Measurements from ENCODE around the gene COX8A.
"Not testable (repeated sequence)": the region's sequence is repeated elsewhere in the genome, so short reads cannot be mapped to it uniquely, and the experiment has no call there.

Gene COX8A

GRCh38 chr11:63941901-63942300 is 32.5 kb upstream of the COX8A start:
- Histone ChIP-seq H3K27me3 (ENCODE audit: control insufficient read depth in 1 of 2, insufficient read depth in 2 of 2, low read length in 2 of 2) (no peaks in the 10 kb centered on the region), H3K27ac (ENCODE audit: low read depth, low read length) (no peak overlapping the region), H3K9ac (ENCODE audit: low read depth in 1 of 2, low read length in 2 of 2) (no peak overlapping the region), H3K4me1 (ENCODE audit: control insufficient read depth in 1 of 2, insufficient read depth in 2 of 2, low read length in 2 of 2) (peaks cover 53 to 61% of the 10 kb centered on the region in 2 donors), H3K36me3 (ENCODE audit: control insufficient read depth in 1 of 2, insufficient read depth in 2 of 2, low read length in 2 of 2) (peaks cover 4 to 6% of the 10 kb centered on the region in 2 donors), H3K9me3 (ENCODE audit: control insufficient read depth in 1 of 2, low read length in 2 of 2) (no peaks in the 10 kb centered on the region), H3K4me3 (ENCODE audit: low read depth in 1 of 2, low read length in 2 of 2) (no peak overlapping the region)

- Histone ChIP-seq H3K9ac (ENCODE audit: low read depth in 1 of 2, low read length in 2 of 2) (peak overlapping the region in 1 of 2 donors; percentile 13), H3K27me3 (ENCODE audit: control insufficient read depth in 1 of 2, insufficient read depth in 2 of 2, low read length in 2 of 2) (no peaks in the 10 kb centered on the region), H3K4me3 (ENCODE audit: low read depth in 1 of 2, low read length in 2 of 2) (peak overlapping the region in 1 of 2 donors; percentile 6), H3K36me3 (ENCODE audit: control insufficient read depth in 1 of 2, insufficient read depth in 2 of 2, low read length in 2 of 2) (peaks cover 4 to 6% of the 10 kb centered on the region in 2 donors), H3K4me1 (ENCODE audit: control insufficient read depth in 1 of 2, insufficient read depth in 2 of 2, low read length in 2 of 2) (peaks cover 53 to 61% of the 10 kb centered on the region in 2 donors), H3K27ac (ENCODE audit: low read depth, low read length) (no peak overlapping the region), H3K9me3 (ENCODE audit: control insufficient read depth in 1 of 2, low read length in 2 of 2) (no peaks in the 10 kb centered on the region)
Measured at GRCh38 chr11:63942803-63943202, 31.6 kb upstream of the COX8A start.

DNA sequence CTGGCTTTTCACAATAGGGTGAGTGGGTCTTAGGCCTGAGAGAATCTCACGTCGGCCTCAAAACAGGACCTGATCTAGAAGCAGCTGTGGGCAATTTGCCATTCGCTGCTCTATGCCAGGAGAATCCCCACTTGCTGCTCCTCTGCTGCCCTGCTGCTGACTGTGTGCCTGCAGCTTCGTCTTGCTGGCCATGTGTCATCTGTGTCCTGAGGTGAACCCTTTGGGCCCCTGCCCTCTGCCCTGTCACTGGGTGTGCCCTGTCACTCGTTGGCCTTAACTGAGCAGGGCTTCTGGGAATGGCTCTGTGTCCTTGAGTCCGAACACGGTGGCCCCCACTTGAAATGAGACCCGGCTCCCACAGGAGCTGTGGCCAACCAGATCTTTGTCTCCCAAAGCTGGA is 29.4 kb upstream of the COX8A start:
- peaks cover 4 to 12% of the 10 kb centered on the region in 2 donors for H3K36me3 ChIP-seq (ENCODE audit: control insufficient read depth in 1 of 2, insufficient read depth in 2 of 2, low read length in 2 of 2)
- peak overlapping the region in 1 of 2 donors; percentile 60 for H3K9ac ChIP-seq (ENCODE audit: low read depth in 1 of 2, low read length in 2 of 2)
- no peak overlapping the region for H3K4me3 ChIP-seq (ENCODE audit: low read depth in 1 of 2, low read length in 2 of 2)

GRCh38 chr11:63945477-63946163 is 28.8 kb upstream of the COX8A start:
- Histone ChIP-seq H3K9me3 (ENCODE audit: control insufficient read depth in 1 of 2, low read length in 2 of 2) (no peaks in the 10 kb centered on the region), H3K27ac (ENCODE audit: low read depth, low read length) (no peak overlapping the region), H3K27me3 (ENCODE audit: control insufficient read depth in 1 of 2, insufficient read depth in 2 of 2, low read length in 2 of 2) (no peaks in the 10 kb centered on the region), H3K9ac (ENCODE audit: low read depth in 1 of 2, low read length in 2 of 2) (peak overlapping the region; percentile 33 to 60), H3K4me3 (ENCODE audit: low read depth in 1 of 2, low read length in 2 of 2) (peak overlapping the region in 1 of 2 donors; percentile 8), H3K4me1 (ENCODE audit: control insufficient read depth in 1 of 2, insufficient read depth in 2 of 2, low read length in 2 of 2) (peaks cover 43% of the 10 kb centered on the region in 2 donors), H3K36me3 (ENCODE audit: control insufficient read depth in 1 of 2, insufficient read depth in 2 of 2, low read length in 2 of 2) (peaks cover 4 to 12% of the 10 kb centered on the region in 2 donors)

More for the DNA sequence above, 29.4 kb upstream of the COX8A start:
- no peaks in the 10 kb centered on the region for H3K9me3 ChIP-seq (ENCODE audit: control insufficient read depth in 1 of 2, low read length in 2 of 2)
- no peak overlapping the region for H3K27ac ChIP-seq (ENCODE audit: low read depth, low read length)
- H3K27me3 ChIP-seq (ENCODE audit: control insufficient read depth in 1 of 2, insufficient read depth in 2 of 2, low read length in 2 of 2), result no peaks in the 10 kb centered on the region
- peaks cover 49% of the 10 kb centered on the region in 2 donors for H3K4me1 ChIP-seq (ENCODE audit: control insufficient read depth in 1 of 2, insufficient read depth in 2 of 2, low read length in 2 of 2)

DNA sequence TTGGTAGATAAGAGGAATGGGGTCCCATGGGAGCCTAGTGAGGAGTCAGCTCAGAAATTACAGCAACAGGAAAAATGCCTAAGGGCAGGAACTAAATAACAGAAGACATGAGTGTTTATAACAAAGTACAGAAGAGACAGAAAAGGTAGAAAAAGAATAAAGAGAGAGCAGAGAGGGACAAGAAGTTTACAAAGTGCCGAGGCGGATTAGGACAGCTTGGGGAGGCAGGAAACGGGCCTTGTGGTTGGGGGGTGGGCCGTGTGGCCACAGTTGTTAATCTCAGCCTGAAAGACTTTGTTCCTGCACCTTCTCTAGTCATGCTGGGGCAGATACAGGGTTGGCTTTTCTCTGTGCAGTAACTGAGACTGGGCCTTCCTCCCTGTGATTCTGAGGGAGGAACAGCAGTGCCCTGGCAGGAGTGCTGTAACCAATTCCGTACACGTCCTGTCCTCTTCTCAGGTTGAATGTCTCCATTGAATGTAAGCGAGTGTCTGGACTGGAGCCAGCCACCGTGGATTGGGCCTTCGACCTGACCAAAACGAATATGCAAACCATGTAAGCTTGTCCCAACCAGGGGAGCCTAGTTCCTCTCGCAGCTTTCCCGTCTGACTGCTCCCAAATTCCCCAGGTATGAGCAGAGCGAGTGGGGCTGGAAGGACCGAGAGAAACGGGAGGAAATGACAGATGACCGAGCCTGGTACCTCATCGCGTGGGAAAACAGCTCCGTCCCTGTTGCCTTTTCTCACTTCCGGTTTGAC is 22.5 kb upstream of the COX8A start:
- Histone ChIP-seq H3K9me3 (ENCODE audit: control insufficient read depth in 1 of 2, low read length in 2 of 2) (no peaks in the 10 kb centered on the region), H3K36me3 (ENCODE audit: control insufficient read depth in 1 of 2, insufficient read depth in 2 of 2, low read length in 2 of 2) (peaks cover 9 to 51% of the 10 kb centered on the region in 2 donors), H3K4me3 (ENCODE audit: low read depth in 1 of 2, low read length in 2 of 2) (no peak overlapping the region), H3K27ac (ENCODE audit: low read depth, low read length) (no peak overlapping the region), H3K27me3 (ENCODE audit: control insufficient read depth in 1 of 2, insufficient read depth in 2 of 2, low read length in 2 of 2) (no peaks in the 10 kb centered on the region), H3K4me1 (ENCODE audit: control insufficient read depth in 1 of 2, insufficient read depth in 2 of 2, low read length in 2 of 2) (peaks cover 0 to 9% of the 10 kb centered on the region in 2 donors), H3K9ac (ENCODE audit: low read depth in 1 of 2, low read length in 2 of 2) (no peak overlapping the region)

- H3K4me1 ChIP-seq (ENCODE audit: control insufficient read depth in 1 of 2, insufficient read depth in 2 of 2, low read length in 2 of 2), result peaks cover 0 to 9% of the 10 kb centered on the region in 2 donors
- peaks cover 9 to 51% of the 10 kb centered on the region in 2 donors for H3K36me3 ChIP-seq (ENCODE audit: control insufficient read depth in 1 of 2, insufficient read depth in 2 of 2, low read length in 2 of 2)
Measured at GRCh38 chr11:63952570-63952969, 21.9 kb upstream of the COX8A start.

GRCh38 chr11:63958008-63958407 is 16.4 kb upstream of the COX8A start:
- H3K27me3 ChIP-seq (ENCODE audit: control insufficient read depth in 1 of 2, insufficient read depth in 2 of 2, low read length in 2 of 2), result no peaks in the 10 kb centered on the region
- no peaks in the 10 kb centered on the region for H3K9me3 ChIP-seq (ENCODE audit: control insufficient read depth in 1 of 2, low read length in 2 of 2)
- H3K36me3 ChIP-seq (ENCODE audit: control insufficient read depth in 1 of 2, insufficient read depth in 2 of 2, low read length in 2 of 2), result peaks cover 4 to 34% of the 10 kb centered on the region in 2 donors
- no peak overlapping the region for H3K9ac ChIP-seq (ENCODE audit: low read depth in 1 of 2, low read length in 2 of 2)
- peaks cover 0 to 6% of the 10 kb centered on the region in 2 donors for H3K4me1 ChIP-seq (ENCODE audit: control insufficient read depth in 1 of 2, insufficient read depth in 2 of 2, low read length in 2 of 2)
- no peak overlapping the region for H3K27ac ChIP-seq (ENCODE audit: low read depth, low read length)
- H3K4me3 ChIP-seq (ENCODE audit: low read depth in 1 of 2, low read length in 2 of 2), result no peak overlapping the region

More at GRCh38 chr11:63952570-63952969, 21.9 kb upstream of the COX8A start:
- H3K27ac ChIP-seq (ENCODE audit: low read depth, low read length), result no peak overlapping the region
- H3K4me3 ChIP-seq (ENCODE audit: low read depth in 1 of 2, low read length in 2 of 2), result no peak overlapping the region
- no peaks in the 10 kb centered on the region for H3K27me3 ChIP-seq (ENCODE audit: control insufficient read depth in 1 of 2, insufficient read depth in 2 of 2, low read length in 2 of 2)
- no peaks in the 10 kb centered on the region for H3K9me3 ChIP-seq (ENCODE audit: control insufficient read depth in 1 of 2, low read length in 2 of 2)
- H3K9ac ChIP-seq (ENCODE audit: low read depth in 1 of 2, low read length in 2 of 2), result no peak overlapping the region

- Histone ChIP-seq H3K9ac (ENCODE audit: low read depth in 1 of 2, low read length in 2 of 2) (no peak overlapping the region), H3K4me1 (ENCODE audit: control insufficient read depth in 1 of 2, insufficient read depth in 2 of 2, low read length in 2 of 2) (peaks cover 0 to 6% of the 10 kb centered on the region in 2 donors), H3K27me3 (ENCODE audit: control insufficient read depth in 1 of 2, insufficient read depth in 2 of 2, low read length in 2 of 2) (no peaks in the 10 kb centered on the region), H3K9me3 (ENCODE audit: control insufficient read depth in 1 of 2, low read length in 2 of 2) (no peaks in the 10 kb centered on the region), H3K27ac (ENCODE audit: low read depth, low read length) (no peak overlapping the region), H3K36me3 (ENCODE audit: control insufficient read depth in 1 of 2, insufficient read depth in 2 of 2, low read length in 2 of 2) (no peaks in the 10 kb centered on the region), H3K4me3 (ENCODE audit: low read depth in 1 of 2, low read length in 2 of 2) (no peak overlapping the region)
Measured at GRCh38 chr11:63961608-63962412, 12.6 kb upstream of the COX8A start.

DNA sequence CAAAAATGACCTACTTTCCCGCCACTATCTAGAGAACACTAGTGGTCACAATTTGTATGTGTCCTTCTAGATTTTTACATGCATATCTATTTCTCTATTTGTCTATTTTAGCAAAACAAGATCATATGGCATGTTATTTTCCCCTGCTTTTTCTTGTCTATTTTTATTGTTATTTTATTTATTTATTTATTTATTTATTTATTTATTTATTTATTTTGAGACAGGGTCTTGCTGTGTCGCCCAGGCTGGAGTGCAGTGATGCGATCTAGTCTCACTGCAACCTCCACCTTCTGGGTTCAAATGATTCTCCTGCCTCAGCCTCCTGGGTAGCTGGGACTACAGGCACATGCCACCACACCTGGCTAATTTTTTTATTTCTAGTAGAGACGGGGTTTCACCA is 10.5 kb upstream of the COX8A start:
- H3K36me3 ChIP-seq (ENCODE audit: control insufficient read depth in 1 of 2, insufficient read depth in 2 of 2, low read length in 2 of 2); H3K4me3 ChIP-seq (ENCODE audit: low read depth in 1 of 2, low read length in 2 of 2); H3K27me3 ChIP-seq (ENCODE audit: control insufficient read depth in 1 of 2, insufficient read depth in 2 of 2, low read length in 2 of 2); H3K9ac ChIP-seq (ENCODE audit: low read depth in 1 of 2, low read length in 2 of 2); H3K9me3 ChIP-seq (ENCODE audit: control insufficient read depth in 1 of 2, low read length in 2 of 2); H3K4me1 ChIP-seq (ENCODE audit: control insufficient read depth in 1 of 2, insufficient read depth in 2 of 2, low read length in 2 of 2); H3K27ac ChIP-seq (ENCODE audit: low read depth, low read length): not testable (repeated sequence)
